PC-3 (cell line): ENCODE results near the gene STPG2. TPM values are rescaled to one million over a fixed set of nuclear protein-coding genes. Genes with fewer than 3 reads are reported as not detected.

ENCODE experiments used
- ATAC-seq: fragments of 200-7000 bp; cut with Tn5 transposase; 2 replicates; pipeline ENCODE4 v1.9.1; 2020; ENCODE audit warnings: mild to moderate bottlenecking, moderate library complexity
- BruUV-seq: library from RNA; stranded (reverse); fragments of 400-500 nt; replicated peaks from 2 replicates; lab custom pipeline; 2021; lab: Mats Ljungman, UMichigan
- CTCF ChIA-PET: fragments of 300-600 bp; sonication (Branson Sonifier 250); formaldehyde crosslinking; loops from one replicate; lab custom pipeline; 2022; ENCODE audit warnings: antibody characterized with exemption; lab: Charles Lee
- POLR2A ChIA-PET: fragments of 300-600 bp; sonication (Branson Sonifier 250); formaldehyde crosslinking; loops from one replicate; lab custom pipeline; 2022; ENCODE audit warnings: antibody characterized with exemption; ENCODE audit not compliant: unreplicated experiment; lab: Charles Lee
- DNase-seq: peaks from one replicate; pipeline ENCODE4 v3.0.0-alpha.2; 2015
- H2AFZ ChIP-seq: fragments of 300-600 bp; sonication (generic); 2 replicates; pipeline ENCODE4 v1.6.0; 2016; ENCODE audit warnings: antibody characterized with exemption, low read length
- H3F3A ChIP-seq: fragments of 300-600 bp; sonication (generic); one replicate; pipeline ENCODE4 v1.6.0; 2017; ENCODE audit warnings: antibody characterized with exemption, low read length, control low read depth, mild to moderate bottlenecking; ENCODE audit not compliant: unreplicated experiment
- H3K27ac ChIP-seq: fragments of 300-600 bp; sonication (generic); 2 replicates; pipeline ENCODE4 v1.5.1; 2016; ENCODE audit warnings: mild to moderate bottlenecking, low read length
- H3K27me3 ChIP-seq: fragments of 300-600 bp; sonication (generic); 2 replicates; pipeline ENCODE4 v1.6.1; 2016; ENCODE audit warnings: low read length, mixed read lengths
- H3K36me3 ChIP-seq: fragments of 300-600 bp; sonication (generic); 2 replicates; pipeline ENCODE4 v1.6.1; 2016; ENCODE audit warnings: low read depth, mixed run types, low read length, mixed read lengths
- H3K4me1 ChIP-seq: fragments of 300-600 bp; sonication (generic); 2 replicates; pipeline ENCODE4 v1.5.1; 2016; ENCODE audit warnings: low read length; ENCODE audit not compliant: insufficient read depth
- H3K4me2 ChIP-seq: fragments of 300-600 bp; sonication (generic); 2 replicates; pipeline ENCODE4 v1.6.0; 2016; ENCODE audit warnings: low read length
- H3K4me3 ChIP-seq: fragments of 300-600 bp; sonication (generic); 2 replicates; pipeline ENCODE4 v1.5.1; 2016; ENCODE audit warnings: mild to moderate bottlenecking, low read length, mixed read lengths
- H3K79me2 ChIP-seq: fragments of 300-600 bp; sonication (generic); 2 replicates; pipeline ENCODE4 v1.6.1; 2017; ENCODE audit warnings: low read length, mixed read lengths
- H3K9ac ChIP-seq: fragments of 300-600 bp; sonication (generic); 2 replicates; pipeline ENCODE4 v1.6.0; 2016; ENCODE audit warnings: mild to moderate bottlenecking, low read length
- H3K9me2 ChIP-seq: fragments of 300-600 bp; sonication (generic); replicated peaks from 2 replicates; pipeline ENCODE4 v1.6.1; 2016; ENCODE audit warnings: mixed run types, low read length, mixed read lengths
- H3K9me3 ChIP-seq: fragments of 300-600 bp; sonication (generic); 2 replicates; pipeline ENCODE4 v1.6.1; 2016; ENCODE audit warnings: low read length, mixed read lengths
- H4K20me1 ChIP-seq: fragments of 300-600 bp; sonication (generic); 2 replicates; pipeline ENCODE4 v1.6.1; 2016; ENCODE audit warnings: low read length, mixed read lengths
- CTCF ChIP-seq: fragments of 300-600 bp; sonication (generic); conservative IDR thresholded peaks from 2 replicates; pipeline ENCODE4 v1.5.1; 2017; ENCODE audit warnings: antibody characterized with exemption, low read depth, mild to moderate bottlenecking, low read length
- EZH2 ChIP-seq: fragments of 300-600 bp; sonication (generic); IDR thresholded peaks from one replicate; pipeline ENCODE4 v1.6.1; 2017; ENCODE audit warnings: antibody characterized with exemption, mild to moderate bottlenecking, low read length; ENCODE audit not compliant: unreplicated experiment
- EZH2phosphoT487 ChIP-seq: fragments of 300-600 bp; sonication (generic); IDR thresholded peaks from 2 replicates; pipeline ENCODE4 v1.6.1; 2018; ENCODE audit warnings: mild to moderate bottlenecking, antibody characterized with exemption, low read length, borderline replicate concordance
- intact Hi-C: fragments of 100-400 bp; cut with micrococcal nuclease; formaldehyde crosslinking; loops from 2 replicates; pipeline ENCODE4 v1.9.0; 2023
- total RNA-seq: library from RNA; depleted of rRNA; stranded (reverse); fragments of >200 nt; gene quantifications from 2 replicates; pipeline ENCODE4 v1.2.3, GENCODE V29; 2014

The STPG2 gene
- total RNA-seq, 1 experiment from 2014 or later: not detected

GRCh38 chr4:98098764-98099163, 44.5 kb downstream of the STPG2 start:
- ATAC-seq (no peak), DNase-seq (no peak)
- Histone ChIP-seq H3K79me2 (no peaks in the 10 kb centered on the region), H4K20me1 (no peaks in the 10 kb centered on the region), H3K4me2 (no peak overlapping the region), H3K27ac (no peak overlapping the region), H2AFZ (no peak overlapping the region), H3K9me3 (no peaks in the 10 kb centered on the region), H3K9me2 (no peaks in the 10 kb centered on the region), H3K4me3 (no peak overlapping the region), H3K27me3 (no peaks in the 10 kb centered on the region), H3F3A (peaks cover 4% of the 10 kb centered on the region), H3K36me3 (no peaks in the 10 kb centered on the region), H3K4me1 (peaks cover 27% of the 10 kb centered on the region), H3K9ac (no peak overlapping the region)
- intact Hi-C loops: loop anchor here (10.0 kb wide), 1 partner anchor 184 kb away; no protein-coding TSS in a partner anchor
- ChIA-PET POLR2A (interaction anchor here (0.7 kb wide), 1 partner anchor 11 kb away, joined by 3 read pairs; no protein-coding TSS in a partner anchor), CTCF (no interaction called here)
- no TSS peak for BruUV-seq
- TF ChIP-seq EZH2phosphoT487 (no peak), EZH2 (no peak), CTCF (no peak)

- POLR2A ChIA-PET: no interaction called here
- DNase-seq (peak; percentile 68), ATAC-seq (peak; percentile 76)
- Histone ChIP-seq H3K27ac (peak overlapping the region; percentile 58), H4K20me1 (no peaks in the 10 kb centered on the region), H3K4me3 (no peak overlapping the region), H3K36me3 (no peaks in the 10 kb centered on the region; the same call in 1 of the 2 replicates), H3K27me3 (no peaks in the 10 kb centered on the region), H3K79me2 (no peaks in the 10 kb centered on the region), H3K9me2 (no peaks in the 10 kb centered on the region), H3K9me3 (no peaks in the 10 kb centered on the region), H3K4me1 (peaks cover 14% of the 10 kb centered on the region), H3K9ac (no peak overlapping the region), H2AFZ (peak overlapping the region; percentile 11; the same call in 1 of the 2 replicates), H3K4me2 (peak overlapping the region; percentile 42), H3F3A (no peaks in the 10 kb centered on the region)
- CTCF ChIA-PET: interaction anchor here (0.7 kb wide), 1 partner anchor 47 kb away, joined by 3 read pairs; no protein-coding TSS in a partner anchor
- intact Hi-C loops: loop anchor here (10.0 kb wide), 1 partner anchor 179 kb away; no protein-coding TSS in a partner anchor
- TF ChIP-seq EZH2phosphoT487: no peak
- TF ChIP-seq EZH2: no peak
- TF ChIP-seq CTCF: no peak
- no TSS peak for BruUV-seq
Measured at GRCh38 chr4:98094118-98094517, 49.2 kb downstream of the STPG2 start.

GRCh38 chr4:98093662-98094061, 49.6 kb downstream of the STPG2 start:
- peak overlapping the region; percentile 11; the same call in 1 of the 2 replicates for H2AFZ ChIP-seq
- no peak overlapping the region for H3K27ac ChIP-seq
- no peak; the same call in 1 of the 2 replicates for ATAC-seq
- no peaks in the 10 kb centered on the region for H3F3A ChIP-seq
- TF ChIP-seq CTCF (no peak), EZH2phosphoT487 (no peak), EZH2 (no peak)
- no TSS peak for BruUV-seq
- CTCF ChIA-PET: interaction anchor here (0.7 kb wide), 1 partner anchor 47 kb away, joined by 3 read pairs; no protein-coding TSS in a partner anchor
- no peak overlapping the region for H3K4me3 ChIP-seq
- POLR2A ChIA-PET: no interaction called here
- intact Hi-C loops: loop anchor here (10.0 kb wide), 1 partner anchor 179 kb away; no protein-coding TSS in a partner anchor
- H4K20me1 ChIP-seq: no peaks in the 10 kb centered on the region
- H3K9ac ChIP-seq: no peak overlapping the region
- H3K36me3 ChIP-seq: no peaks in the 10 kb centered on the region; the same call in 1 of the 2 replicates
- H3K4me2 ChIP-seq: peak overlapping the region; percentile 42; the same call in 1 of the 2 replicates
- H3K79me2 ChIP-seq: no peaks in the 10 kb centered on the region
- no peaks in the 10 kb centered on the region for H3K9me3 ChIP-seq
- no peaks in the 10 kb centered on the region for H3K9me2 ChIP-seq
- no peak for DNase-seq
- no peaks in the 10 kb centered on the region for H3K27me3 ChIP-seq
- H3K4me1 ChIP-seq: peaks cover 14% of the 10 kb centered on the region
